ENCODE results near the gene TEF. TPM values are rescaled to one million over a fixed set of nuclear protein-coding genes. Genes with fewer than 3 reads are reported as not detected.
"Not testable (repeated sequence)": the region's sequence is repeated elsewhere in the genome, so short reads cannot be mapped to it uniquely, and the experiment has no call there.

TEF gene
- total RNA-seq, 4 donors from 2014 or later = 11.6 to 25.5 (median 18.1) TPM

- DNase-seq (ENCODE audit: low spot score) (no peak), ATAC-seq (ENCODE audit: low FRiP score) (no peak)
- TF ChIP-seq, protein P1, sequence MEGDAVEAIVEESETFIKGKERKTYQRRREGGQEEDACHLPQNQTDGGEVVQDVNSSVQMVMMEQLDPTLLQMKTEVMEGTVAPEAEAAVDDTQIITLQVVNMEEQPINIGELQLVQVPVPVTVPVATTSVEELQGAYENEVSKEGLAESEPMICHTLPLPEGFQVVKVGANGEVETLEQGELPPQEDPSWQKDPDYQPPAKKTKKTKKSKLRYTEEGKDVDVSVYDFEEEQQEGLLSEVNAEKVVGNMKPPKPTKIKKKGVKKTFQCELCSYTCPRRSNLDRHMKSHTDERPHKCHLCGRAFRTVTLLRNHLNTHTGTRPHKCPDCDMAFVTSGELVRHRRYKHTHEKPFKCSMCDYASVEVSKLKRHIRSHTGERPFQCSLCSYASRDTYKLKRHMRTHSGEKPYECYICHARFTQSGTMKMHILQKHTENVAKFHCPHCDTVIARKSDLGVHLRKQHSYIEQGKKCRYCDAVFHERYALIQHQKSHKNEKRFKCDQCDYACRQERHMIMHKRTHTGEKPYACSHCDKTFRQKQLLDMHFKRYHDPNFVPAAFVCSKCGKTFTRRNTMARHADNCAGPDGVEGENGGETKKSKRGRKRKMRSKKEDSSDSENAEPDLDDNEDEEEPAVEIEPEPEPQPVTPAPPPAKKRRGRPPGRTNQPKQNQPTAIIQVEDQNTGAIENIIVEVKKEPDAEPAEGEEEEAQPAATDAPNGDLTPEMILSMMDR (IDR thresholded peaks at IDR 0.05) = no peak
These were observed 13.9 kb downstream of the TEF start for GRCh38 chr22:41395531-41396240.

DNA sequence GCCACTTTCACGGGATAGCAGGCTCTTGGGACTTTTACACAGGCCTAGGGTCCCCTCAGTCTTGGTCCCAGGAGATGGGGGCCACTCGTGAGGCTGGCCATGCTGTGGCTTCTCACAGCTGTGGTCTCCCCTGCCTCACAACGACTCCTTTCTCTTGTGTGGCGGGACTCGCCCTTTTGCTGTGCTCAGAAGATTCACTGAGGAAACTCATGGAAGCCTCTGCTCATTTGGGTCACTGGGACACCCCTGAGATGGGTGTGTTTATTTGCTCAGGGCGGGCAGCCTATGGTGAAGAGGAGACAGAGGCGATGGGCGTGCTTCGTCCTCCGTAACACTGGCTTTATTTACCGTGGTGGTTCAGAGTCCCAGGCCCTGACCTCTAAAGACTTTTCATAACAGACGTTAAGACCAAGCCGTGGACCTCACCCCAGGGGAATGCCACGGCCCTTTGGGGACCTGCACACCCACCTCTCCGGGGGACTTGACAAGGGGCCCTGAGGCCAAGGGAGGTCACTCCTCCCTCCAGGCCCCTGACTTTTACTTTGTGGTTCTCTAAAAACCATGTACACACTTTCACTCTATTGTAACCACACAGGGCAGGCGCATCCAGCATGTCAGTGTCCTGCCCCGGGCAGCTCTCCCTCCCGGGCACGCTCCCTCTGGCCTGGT lies 15.5 kb downstream of the TEF start:
- ATAC-seq (ENCODE audit: low FRiP score) (no peak), DNase-seq (ENCODE audit: low spot score) (no peak)
- TF ChIP-seq, protein P1 (IDR thresholded peaks at IDR 0.05) = no peak

DNA sequence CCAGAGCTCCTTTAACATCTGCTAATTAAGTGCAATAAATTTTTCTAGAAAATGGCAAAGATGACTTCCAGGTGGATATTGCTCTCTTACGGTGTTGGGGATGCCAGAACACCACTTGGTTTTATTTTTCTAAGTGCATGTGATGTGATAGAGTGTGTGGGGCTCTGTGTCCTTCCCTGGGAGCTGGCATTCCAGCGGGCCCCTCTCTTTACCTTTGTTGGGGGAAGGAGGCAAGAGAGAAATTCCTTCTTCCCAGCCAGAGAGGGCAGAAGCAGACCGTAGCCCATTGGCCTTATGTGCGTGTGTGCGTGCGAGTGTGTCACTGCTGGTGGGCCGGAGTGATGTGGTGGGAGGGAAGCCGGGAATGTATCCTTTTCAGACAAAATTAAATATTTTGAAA lies 17.2 kb downstream of the TEF start:
- DNase-seq (ENCODE audit: low spot score) (no peak), ATAC-seq (ENCODE audit: low FRiP score) (no peak)
- TF ChIP-seq, protein P1 (IDR thresholded peaks at IDR 0.05) = no peak

DNA sequence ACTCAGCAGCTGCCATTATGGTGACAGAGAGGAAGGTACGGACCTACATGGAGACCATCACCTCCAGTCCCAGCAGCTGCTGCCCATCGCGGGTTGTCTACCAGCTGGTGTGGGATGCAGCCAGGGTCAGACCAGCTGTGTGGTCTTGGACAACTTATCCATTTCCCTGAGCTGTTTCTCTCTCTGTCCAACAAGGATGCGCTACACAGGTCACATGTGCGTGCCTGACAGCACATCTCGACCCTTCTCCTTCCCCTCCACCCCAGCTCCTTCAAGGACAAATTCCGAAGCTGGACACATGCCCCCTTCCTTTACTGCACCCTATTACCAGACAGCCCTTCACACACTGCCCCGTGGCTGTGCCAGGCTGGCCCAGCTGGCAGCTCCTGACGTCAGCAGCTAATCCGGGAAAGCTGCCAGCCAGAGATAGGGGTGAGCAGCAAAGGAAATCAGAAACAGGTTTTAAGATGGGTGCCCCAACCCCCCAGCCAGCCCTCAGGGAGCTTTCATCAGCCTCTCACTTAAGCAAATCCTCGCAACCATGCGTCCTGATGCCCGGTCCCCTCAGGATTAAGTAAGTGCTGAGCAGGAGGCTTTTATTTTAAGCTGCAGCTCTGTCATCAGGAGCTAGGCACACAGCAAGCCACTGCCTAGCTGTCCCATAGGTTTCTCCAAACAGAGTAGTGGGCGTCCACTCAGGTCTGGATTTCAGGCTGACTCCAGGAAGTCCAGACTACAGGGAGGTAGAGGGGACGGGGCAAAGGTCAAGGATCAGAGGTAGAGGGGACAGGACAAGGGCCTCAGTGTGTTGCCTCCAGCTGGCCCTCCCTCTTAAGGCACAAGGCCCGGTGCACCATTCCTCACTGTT lies 20.3 kb downstream of the TEF start:
- DNase-seq (ENCODE audit: low spot score) (no peak), ATAC-seq (ENCODE audit: low FRiP score) (peak; percentile 53)
- TF ChIP-seq, protein P1 (IDR thresholded peaks at IDR 0.05) = no peak

DNA sequence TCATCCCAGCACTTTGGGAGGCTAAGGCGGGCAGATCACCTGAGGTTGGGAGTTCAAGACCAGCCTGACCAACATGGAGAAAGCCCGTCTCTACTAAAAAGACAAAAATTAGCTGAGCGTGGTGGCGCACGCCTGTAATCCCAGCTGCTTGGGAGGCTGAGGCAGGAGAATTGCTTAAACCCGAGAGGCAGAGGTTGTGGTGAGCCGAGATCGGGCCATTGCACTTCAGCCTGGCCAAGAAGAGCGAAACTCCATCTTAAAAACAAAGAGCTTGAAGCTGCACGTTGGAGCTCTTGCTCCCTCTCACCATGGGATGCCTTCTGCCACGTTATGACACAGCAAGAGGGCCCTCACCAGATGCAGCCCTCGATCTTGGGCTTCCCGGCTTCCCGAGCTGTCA lies 21.1 kb downstream of the TEF start:
- not testable (repeated sequence) for DNase-seq (ENCODE audit: low spot score); ATAC-seq (ENCODE audit: low FRiP score)

DNA sequence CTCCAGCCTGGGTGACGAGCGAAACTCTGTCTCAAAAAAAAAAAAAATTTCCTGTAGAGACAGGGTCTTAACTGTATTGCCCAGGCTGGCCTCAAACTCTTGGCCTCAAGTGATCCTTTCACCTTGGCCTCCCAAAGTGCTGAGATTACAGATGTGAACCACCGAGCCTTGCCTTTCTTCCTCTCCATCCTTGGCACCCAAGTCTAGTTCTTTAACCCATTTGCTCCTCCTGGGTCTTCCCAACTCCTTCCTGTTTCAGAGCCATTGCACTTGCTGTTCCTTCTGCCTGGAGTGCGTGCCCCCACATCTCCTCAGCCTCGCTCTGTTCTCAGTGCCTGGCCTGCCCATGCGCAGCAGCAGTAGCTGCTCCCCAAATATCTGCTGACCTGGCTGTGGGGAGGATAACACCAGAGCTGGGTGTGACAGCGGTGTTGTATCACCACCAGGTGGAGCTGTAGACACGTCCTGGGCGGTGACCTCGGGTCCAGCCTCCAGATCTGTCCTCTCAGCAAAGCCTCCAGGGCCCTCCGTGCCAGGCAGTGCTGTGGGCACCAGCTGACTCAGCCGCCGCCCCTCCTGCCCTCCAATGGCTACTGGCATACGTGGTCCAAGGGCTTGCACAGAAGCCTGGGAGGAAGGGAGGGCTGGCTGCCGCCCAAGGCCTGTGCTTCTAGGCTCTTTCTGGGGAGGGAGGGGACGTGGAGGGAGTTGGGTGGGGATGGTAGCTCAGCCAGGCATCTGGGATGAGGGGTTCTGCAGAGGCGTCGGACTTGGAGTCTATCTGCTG lies 22.0 kb downstream of the TEF start:
- TF ChIP-seq, protein P1 (IDR thresholded peaks at IDR 0.05) = peak in 1 of 3 donors; percentile 49
- ATAC-seq (ENCODE audit: low FRiP score) (peak; percentile 93), DNase-seq (ENCODE audit: low spot score) (peak; percentile 62)

Data from omental fat pad (tissue), 4 donors.